ENCODE results near the gene MGAT4B. TPM values are rescaled to one million over a fixed set of nuclear protein-coding genes. Genes with fewer than 3 reads are reported as not detected.
"Not testable (repeated sequence)": the region's sequence is repeated elsewhere in the genome, so short reads cannot be mapped to it uniquely, and the experiment has no call there.

Gene MGAT4B
- total and polyA plus RNA-seq, 7 donors = 27.8 to 241 (median 56.8) TPM

GRCh38 chr5:179791881-179792611 is 14.6 kb downstream of the MGAT4B start:
- no peaks in the 10 kb centered on the region for H3K27me3 ChIP-seq
- 64 to 79% methylated on average over 15 of the region's 15 CpGs for WGBS, 2 donors
- DNase-seq = peak; percentile 73
- intact Hi-C loops (cut with DNase I) = loop anchor here (2.0 kb wide), 1 partner anchor 29 kb away; no protein-coding TSS in a partner anchor
- TF ChIP-seq EP300 (IDR thresholded peaks at IDR 0.05) = no peak
- TF ChIP-seq POLR2AphosphoS5 (IDR thresholded peaks at IDR 0.05) = peak in 1 of 4 donors; percentile 16
- peak overlapping the region in 3 of 4 donors; percentile 51 to 61 (median 55) for H3K27ac ChIP-seq
- H3K4me1 ChIP-seq = peaks cover 0 to 40% (median 33%) of the 10 kb centered on the region in 4 donors
- no peak overlapping the region for H3K4me3 ChIP-seq
- no peaks in the 10 kb centered on the region for H3K9me3 ChIP-seq
- H3K36me3 ChIP-seq = peaks cover 0 to under 1% (median 0%) of the 10 kb centered on the region in 4 donors

- H3K27me3 ChIP-seq; H3K27ac ChIP-seq; H3K4me3 ChIP-seq; DNase-seq; intact Hi-C loops (cut with DNase I); H3K36me3 ChIP-seq; H3K9me3 ChIP-seq: not testable (repeated sequence)
- H3K4me1 ChIP-seq = peaks cover 0 to 13% (median 11%) of the 10 kb centered on the region in 4 donors
- WGBS, 2 donors = 95% methylated on average over 9 of the region's 9 CpGs
Observed at GRCh38 chr5:179789278-179789677, 17.4 kb downstream of the MGAT4B start.

GRCh38 chr5:179788193-179788854 is 18.3 kb downstream of the MGAT4B start:
- no peaks in the 10 kb centered on the region for H3K36me3 ChIP-seq
- no peak for DNase-seq
- no peaks in the 10 kb centered on the region for H3K9me3 ChIP-seq
- TF ChIP-seq POLR2A (IDR thresholded peaks at IDR 0.05) = no peak
- TF ChIP-seq CTCF (IDR thresholded peaks at IDR 0.05) = no peak
- no peak for TF ChIP-seq EP300 (IDR thresholded peaks at IDR 0.05)
- no peak for TF ChIP-seq POLR2AphosphoS5 (IDR thresholded peaks at IDR 0.05)
- H3K27ac ChIP-seq = no peak overlapping the region
- peaks cover 0 to 4% (median 2%) of the 10 kb centered on the region in 4 donors for H3K4me1 ChIP-seq
- no peaks in the 10 kb centered on the region for H3K27me3 ChIP-seq
- no peak overlapping the region for H3K4me3 ChIP-seq
- intact Hi-C loops (cut with DNase I) = no loop called here
- WGBS, 2 donors = 83 to 85% methylated on average over 7 of the region's 7 CpGs

- DNase-seq = peak; percentile 57
- Histone ChIP-seq H3K4me3 (no peak overlapping the region), H3K27ac (no peak overlapping the region), H3K4me1 (peaks cover 0 to 8% (median 6%) of the 10 kb centered on the region in 4 donors), H3K36me3 (no peaks in the 10 kb centered on the region), H3K27me3 (no peaks in the 10 kb centered on the region), H3K9me3 (no peaks in the 10 kb centered on the region)
- intact Hi-C loops (cut with DNase I) = no loop called here
- TF ChIP-seq EP300 (IDR thresholded peaks at IDR 0.05) (no peak), POLR2AphosphoS5 (IDR thresholded peaks at IDR 0.05) (no peak), POLR2A (IDR thresholded peaks at IDR 0.05) (no peak), CTCF (IDR thresholded peaks at IDR 0.05) (no peak)
- 63 to 89% methylated on average over 12 of the region's 12 CpGs for WGBS, 2 donors
Observed at GRCh38 chr5:179786861-179787260, 19.8 kb downstream of the MGAT4B start.

- 95 to 97% methylated on average over 9 of the region's 9 CpGs for WGBS, 2 donors
- intact Hi-C loops (cut with DNase I) = no loop called here
Observed at GRCh38 chr5:179783128-179783527, 23.5 kb downstream of the MGAT4B start.

More at GRCh38 chr5:179783128-179783527, 23.5 kb downstream of the MGAT4B start:
- no peak overlapping the region for H3K4me3 ChIP-seq
- no peaks in the 10 kb centered on the region for H3K9me3 ChIP-seq
- H3K27ac ChIP-seq = no peak overlapping the region
- no peaks in the 10 kb centered on the region for H3K27me3 ChIP-seq
- peaks cover 0 to 11% (median 10%) of the 10 kb centered on the region in 4 donors for H3K4me1 ChIP-seq
- TF ChIP-seq POLR2A (IDR thresholded peaks at IDR 0.05) (no peak), CTCF (IDR thresholded peaks at IDR 0.05) (no peak), POLR2AphosphoS5 (IDR thresholded peaks at IDR 0.05) (no peak), EP300 (IDR thresholded peaks at IDR 0.05) (no peak)
- peaks cover 0 to 27% (median 4%) of the 10 kb centered on the region in 4 donors for H3K36me3 ChIP-seq
- peak; percentile 58 for DNase-seq

All from sigmoid colon (tissue), 7 donors.